GM10847 (cell line): ENCODE results near the gene PAX3.

ENCODE experiments used
- POLR2A ChIP-seq: IDR thresholded peaks from 2 replicates; pipeline ENCODE4 v1.6.1; 2011; ENCODE audit not compliant: insufficient read length; ENCODE audit errors: extremely low read depth

Gene PAX3

GRCh38 chr2:222179592-222179991 lies 119.2 kb downstream of the PAX3 start:
- TF ChIP-seq POLR2A = no peak

GRCh38 chr2:222178450-222178849 lies 120.3 kb downstream of the PAX3 start:
- TF ChIP-seq POLR2A = no peak

GRCh38 chr2:222176890-222177289 lies 121.9 kb downstream of the PAX3 start:
- no peak for TF ChIP-seq POLR2A

GRCh38 chr2:222174450-222174849 lies 124.3 kb downstream of the PAX3 start:
- TF ChIP-seq POLR2A = no peak

- TF ChIP-seq POLR2A = no peak
These were observed 129.5 kb downstream of the PAX3 start for GRCh38 chr2:222169346-222169745.

GRCh38 chr2:222167762-222168161 lies 131.0 kb downstream of the PAX3 start:
- TF ChIP-seq POLR2A = no peak

GRCh38 chr2:222160944-222161343 lies 137.9 kb downstream of the PAX3 start:
- no peak for TF ChIP-seq POLR2A

- no peak for TF ChIP-seq POLR2A
These were observed 138.7 kb downstream of the PAX3 start for GRCh38 chr2:222160125-222160524.

GRCh38 chr2:222159221-222159620 lies 139.6 kb downstream of the PAX3 start:
- no peak for TF ChIP-seq POLR2A
